K562 (cell line): ENCODE measurements around the gene ZNF32. TPM values are rescaled to one million over a fixed set of nuclear protein-coding genes. Genes with fewer than 3 reads are reported as not detected.

Experiments used
- ATAC-seq: fragments of 200-7000 bp; cut with Tn5 transposase; 3 replicates; pipeline ENCODE4 v1.9.1; 2020; ENCODE audit warnings: moderate library complexity
- BruUV-seq: library from RNA; stranded (reverse); fragments of 400-500 nt; replicated peaks from 2 replicates; lab custom pipeline; 2021; lab: Mats Ljungman, UMichigan
- CTCF ChIA-PET: fragments of 300-600 bp; formaldehyde crosslinking; extraction: SDS; loops from one replicate; lab custom pipeline; 2021; ENCODE audit warnings: low intra/inter-chr PET ratio; lab: Yijun Ruan, JAX
- POLR2A ChIA-PET: fragments of 300-600, 350-650 bp; sonication (Branson Sonifier 250); formaldehyde crosslinking; extraction: SDS; loops from one replicate; lab custom pipeline; 2021; ENCODE audit warnings: antibody characterized with exemption, inconsistent platforms; lab: Yijun Ruan, JAX
- DNase-seq, 4 experiments: peaks; one replicate each; pipeline versions ENCODE4 v3.0.0 to v3.0.0-alpha.2; 2011 to 2018; ENCODE audit warnings: low spot score in 3 of 4, mixed read lengths in 3 of 4; ENCODE audit errors: extremely low read depth in 1 of 4
- FAIRE-seq: peaks from 2 replicates; lab custom pipeline; 2011; peaks lifted over from hg19 to GRCh38; lab: Jason Lieb, UNC
- H2AFZ ChIP-seq: 2 replicates; pipeline ENCODE4 v1.6.0; 2011; ENCODE audit warnings: low read depth, low read length, control low read depth, inconsistent platforms
- H3K27ac ChIP-seq: fragments of 200-600 bp; 3 replicates; pipeline ENCODE4 v1.8.0; 2011; ENCODE audit warnings: low read depth, mild to moderate bottlenecking, control low read depth, inconsistent platforms, low read length, moderate library complexity, mixed read lengths; ENCODE audit errors: extremely low read depth
- H3K27me3 ChIP-seq, 2 experiments: fragments of 300-600 bp in 1 of 2; 2 replicates in 1 of 2; 3 replicates in 1 of 2; pipeline versions ENCODE4 v1.6.0 to v1.8.0; 2011; ENCODE audit warnings: inconsistent platforms in 2 of 2, low read length in 2 of 2, mild to moderate bottlenecking in 1 of 2, mixed read lengths in 1 of 2, moderate library complexity in 1 of 2; ENCODE audit not compliant: control insufficient read depth in 2 of 2, insufficient read depth in 2 of 2
- H3K36me3 ChIP-seq: fragments of 300-600 bp; 3 replicates; pipeline ENCODE4 v1.8.0; 2011; ENCODE audit warnings: mild to moderate bottlenecking, low read length, inconsistent platforms; ENCODE audit not compliant: control insufficient read depth, insufficient read depth
- H3K4me1 ChIP-seq, 2 experiments: fragments of 200-600 bp in 1 of 2; replicated peaks in 1 of 2; 2 replicates in 1 of 2; 3 replicates in 1 of 2; pipeline versions ENCODE4 v1.5.1 to v1.8.0; 2011; ENCODE audit warnings: inconsistent platforms in 2 of 2, low read length in 2 of 2, mild to moderate bottlenecking in 1 of 2, mixed read lengths in 1 of 2, moderate library complexity in 1 of 2; ENCODE audit not compliant: control insufficient read depth in 2 of 2, insufficient read depth in 2 of 2
- H3K4me2 ChIP-seq: 2 replicates; pipeline ENCODE4 v1.6.1; 2011; ENCODE audit warnings: low read length, control low read depth, inconsistent platforms, mixed read lengths; ENCODE audit not compliant: insufficient read depth
- H3K4me3 ChIP-seq: fragments of 200-600 bp; sonication (generic), shearing (Covaris generic); 2 replicates; pipeline ENCODE4 v1.5.1; 2016; ENCODE audit warnings: control low read depth, inconsistent platforms
- H3K79me2 ChIP-seq: fragments of 200-600 bp; 3 replicates; pipeline ENCODE4 v1.8.0; 2011; ENCODE audit warnings: low read length, inconsistent platforms; ENCODE audit not compliant: control insufficient read depth, insufficient read depth
- H3K9ac ChIP-seq, 2 experiments: 2 replicates each; pipeline versions ENCODE4 v1.6.0 to v1.6.1; 2011; ENCODE audit warnings: low read depth in 2 of 2, low read length in 2 of 2, control low read depth in 1 of 2, inconsistent platforms in 1 of 2, mild to moderate bottlenecking in 1 of 2, mixed read lengths in 1 of 2; ENCODE audit not compliant: insufficient read depth in 1 of 2
- H3K9me1 ChIP-seq: one replicate; pipeline ENCODE4 v1.6.0; 2011; ENCODE audit warnings: inconsistent platforms, mild to moderate bottlenecking, low read length, moderate library complexity; ENCODE audit not compliant: control insufficient read depth, insufficient read depth
- H3K9me3 ChIP-seq: replicated peaks from 2 replicates; pipeline ENCODE4 v1.5.1; 2011; ENCODE audit warnings: low read depth, low read length, inconsistent platforms; ENCODE audit not compliant: control insufficient read depth, insufficient read depth
- H4K20me1 ChIP-seq: replicated peaks from 2 replicates; pipeline ENCODE4 v1.6.1; 2011; ENCODE audit warnings: low read length, inconsistent platforms, mixed read lengths; ENCODE audit not compliant: control insufficient read depth, insufficient read depth
- AFF1 ChIP-seq, 2 experiments: fragments of 450-650 bp; IDR thresholded peaks; 2 replicates each; pipeline ENCODE4 v1.6.1; 2018; ENCODE audit warnings: mild to moderate bottlenecking in 2 of 2, low read depth in 1 of 2; ENCODE audit not compliant: partially characterized antibody in 2 of 2
- EHMT2 ChIP-seq: fragments of 450-650 bp; IDR thresholded peaks from 2 replicates; pipeline ENCODE4 v1.6.1; 2018; ENCODE audit warnings: antibody characterized with exemption
- FOXK2 ChIP-seq, 2 experiments: fragments of 450-650 bp; IDR thresholded peaks in 1 of 2; conservative IDR thresholded peaks in 1 of 2; 2 replicates each; pipeline ENCODE4 v1.6.1; 2016; ENCODE audit warnings: low read depth in 2 of 2, mild to moderate bottlenecking in 1 of 2
- FUS ChIP-seq: fragments of 200-400 bp; formaldehyde crosslinking; optimal IDR thresholded peaks from 2 replicates; pipeline ENCODE3; 2017; ENCODE audit warnings: low read depth, low read length
- HDAC8 ChIP-seq: fragments of 450-650 bp; IDR thresholded peaks from 2 replicates; pipeline ENCODE4 v1.6.1; 2016; ENCODE audit warnings: mild to moderate bottlenecking, missing genetic modification characterization, moderate library complexity, missing compliant biosample characterization
- NELFE ChIP-seq: IDR thresholded peaks from 2 replicates; pipeline ENCODE4 v1.6.1; 2011; ENCODE audit warnings: mild to moderate bottlenecking; ENCODE audit not compliant: insufficient read depth, insufficient read length
- SMAD1 ChIP-seq: fragments of 150-350 bp; IDR thresholded peaks from 2 replicates; pipeline ENCODE4 v1.6.1; 2014; ENCODE audit warnings: low read length, low read depth; ENCODE audit not compliant: partially characterized antibody
- TAF9B ChIP-seq: fragments of 450-650 bp; IDR thresholded peaks from 2 replicates; pipeline ENCODE4 v1.6.1; 2018; ENCODE audit warnings: mild to moderate bottlenecking; ENCODE audit not compliant: partially characterized antibody
- ZNF280A ChIP-seq: fragments of 450-650 bp; IDR thresholded peaks from 2 replicates; pipeline ENCODE4 v1.6.1; 2018; ENCODE audit warnings: mild to moderate bottlenecking, low read depth; ENCODE audit not compliant: partially characterized antibody
- ZNF354B ChIP-seq: fragments of 250-450 bp; sonication (Bioruptor Pico); IDR thresholded peaks from 2 replicates; pipeline ENCODE4 v1.4.0; 2020
- ZNF57 ChIP-seq: fragments of 450-650 bp; formaldehyde crosslinking; IDR thresholded peaks from 2 replicates; pipeline ENCODE4 v1.4.0; 2020; ENCODE audit warnings: mild to moderate bottlenecking, moderate library complexity
- WGBS: fragments of 100-300 bp; shearing (Covaris generic); methylation state at CpG from one replicate; pipeline ENCODE4 v1.1.6; 2016; ENCODE audit warnings: low coverage, mixed read lengths; ENCODE audit not compliant: insufficient coverage; ENCODE audit errors: missing lambda C conversion rate; 5-methylcytosine and 5-hydroxymethylcytosine counted together
- in situ Hi-C: fragments of 300-500 bp; cut with MboI; formaldehyde crosslinking; loops from 4 replicates; pipeline ENCODE4 v1.15.0; 2018; ENCODE audit warnings: inconsistent platforms, mixed read lengths
- intact Hi-C: fragments of 100-400 bp; cut with micrococcal nuclease; formaldehyde crosslinking; loops from 2 replicates; pipeline ENCODE4 v1.14.2; 2022
- polyA plus RNA-seq, 8 experiments: library from polyadenylated mRNA; depleted of rRNA in 4 of 8; stranded (reverse) in 5 of 8; unstranded in 3 of 8; fragments of >200 nt; fragmentation: Nextera tagmentation in 2 of 8; fragmentation: Illumina TruSeq in 1 of 8; extraction: Ambion mirVana in 2 of 8; extraction: Trizol in 1 of 8; gene quantifications; 2 replicates each; pipeline versions ENCODE4 v1.2.1 to v1.2.3, GENCODE V29; 2011 to 2014; ENCODE audit warnings: inconsistent platforms in 1 of 8, missing spikeins in 1 of 8
- total RNA-seq, 7 experiments: library from RNA; depleted of rRNA in 6 of 7; stranded (reverse); fragments of >200 nt in 6 of 7; fragmentation: Illumina TruSeq in 2 of 7; extraction: Trizol in 2 of 7; gene quantifications; 2 replicates each; pipeline versions ENCODE4 v1.2.1 to v1.2.3, GENCODE V29; 2011 to 2021; ENCODE audit warnings: low replicate concordance in 1 of 7
- TF ChIP-seq, protein P1 (sequence below), 2 experiments: fragments of 150-350 bp in 1 of 2; IDR thresholded peaks; 2 replicates each; pipeline ENCODE4 v1.6.1; 2012 to 2016; ENCODE audit warnings: low read depth in 2 of 2, low read length in 2 of 2, mild to moderate bottlenecking in 1 of 2, moderate library complexity in 1 of 2

Gene ZNF32
- total and polyA plus RNA-seq, 9 of the 15 experiments (the other 6 are each of a cell fraction or from before 2014, with no cell fraction given): 17.3 to 57.0 (median 26.3) TPM

DNA sequence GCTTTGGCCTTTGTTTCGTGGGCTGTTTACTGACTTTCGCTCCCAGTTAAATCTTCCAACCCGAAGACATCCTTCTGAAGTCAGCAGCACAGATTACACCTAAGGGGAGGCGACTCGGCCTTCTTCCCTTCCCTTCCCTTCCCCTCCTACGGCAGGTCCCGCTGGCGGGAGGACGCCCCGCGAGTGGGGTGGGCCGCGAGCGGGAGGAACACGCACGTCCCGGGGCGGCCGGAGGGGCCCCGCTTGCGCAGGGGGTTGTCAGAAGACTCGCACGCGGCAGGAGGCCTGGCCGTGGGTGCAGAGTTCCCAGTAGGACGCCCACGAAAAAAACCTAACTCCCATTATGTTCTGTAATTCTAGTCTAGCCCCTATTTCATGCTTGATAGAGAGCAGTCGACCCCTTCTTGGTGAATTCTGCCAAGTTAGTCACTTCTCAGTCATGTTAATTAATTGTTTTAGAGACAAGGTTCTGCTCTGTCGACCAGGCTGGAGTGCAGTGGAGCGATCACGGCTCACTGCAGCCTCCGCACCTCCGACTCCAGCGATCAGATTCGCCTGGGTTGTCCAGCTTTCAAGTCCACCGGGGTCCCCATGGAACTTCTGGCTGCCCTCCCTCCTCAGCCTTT is 19.2 kb upstream of the ZNF32 start:
- in situ Hi-C loops (loop anchor here (10.0 kb wide), 1 partner anchor 1197 kb away; no protein-coding TSS in a partner anchor), intact Hi-C loops (loop anchor here (10.0 kb wide), 1 partner anchor 183 kb away; no protein-coding TSS in a partner anchor)
- no TSS peak for BruUV-seq
- Histone ChIP-seq H3K4me2 (no peak overlapping the region), H3K27ac (no peak overlapping the region), H3K9ac (no peak overlapping the region), H3K9me3 (no peaks in the 10 kb centered on the region), H2AFZ (no peak overlapping the region), H3K27me3 (peaks cover 45 to 60% of the 10 kb centered on the region in 2 experiments), H3K79me2 (no peaks in the 10 kb centered on the region), H3K4me1 (peaks cover 0 to 10% of the 10 kb centered on the region in 2 experiments; a peak in 1 of 5 replicates), H3K36me3 (no peaks in the 10 kb centered on the region), H3K4me3 (no peak overlapping the region), H4K20me1 (peaks cover 5% of the 10 kb centered on the region; the same call in 1 of the 2 replicates), H3K9me1 (no peaks in the 10 kb centered on the region)
- 5% methylated on average over 35 of the region's 36 CpGs for whole genome bisulfite sequencing
- CTCF ChIA-PET: interaction anchor here (0.6 kb wide), 1 partner anchor 642 kb away, joined by 5 read pairs; no protein-coding TSS in a partner anchor
- POLR2A ChIA-PET: interaction anchor here (0.7 kb wide), 1 partner anchor 46 kb away, joined by 3 read pairs; no protein-coding TSS in a partner anchor
- FAIRE-seq: no peak
- ATAC-seq: no peak
- no peak for DNase-seq
- no peak for TF ChIP-seq SMAD1
- TF ChIP-seq, protein P1, sequence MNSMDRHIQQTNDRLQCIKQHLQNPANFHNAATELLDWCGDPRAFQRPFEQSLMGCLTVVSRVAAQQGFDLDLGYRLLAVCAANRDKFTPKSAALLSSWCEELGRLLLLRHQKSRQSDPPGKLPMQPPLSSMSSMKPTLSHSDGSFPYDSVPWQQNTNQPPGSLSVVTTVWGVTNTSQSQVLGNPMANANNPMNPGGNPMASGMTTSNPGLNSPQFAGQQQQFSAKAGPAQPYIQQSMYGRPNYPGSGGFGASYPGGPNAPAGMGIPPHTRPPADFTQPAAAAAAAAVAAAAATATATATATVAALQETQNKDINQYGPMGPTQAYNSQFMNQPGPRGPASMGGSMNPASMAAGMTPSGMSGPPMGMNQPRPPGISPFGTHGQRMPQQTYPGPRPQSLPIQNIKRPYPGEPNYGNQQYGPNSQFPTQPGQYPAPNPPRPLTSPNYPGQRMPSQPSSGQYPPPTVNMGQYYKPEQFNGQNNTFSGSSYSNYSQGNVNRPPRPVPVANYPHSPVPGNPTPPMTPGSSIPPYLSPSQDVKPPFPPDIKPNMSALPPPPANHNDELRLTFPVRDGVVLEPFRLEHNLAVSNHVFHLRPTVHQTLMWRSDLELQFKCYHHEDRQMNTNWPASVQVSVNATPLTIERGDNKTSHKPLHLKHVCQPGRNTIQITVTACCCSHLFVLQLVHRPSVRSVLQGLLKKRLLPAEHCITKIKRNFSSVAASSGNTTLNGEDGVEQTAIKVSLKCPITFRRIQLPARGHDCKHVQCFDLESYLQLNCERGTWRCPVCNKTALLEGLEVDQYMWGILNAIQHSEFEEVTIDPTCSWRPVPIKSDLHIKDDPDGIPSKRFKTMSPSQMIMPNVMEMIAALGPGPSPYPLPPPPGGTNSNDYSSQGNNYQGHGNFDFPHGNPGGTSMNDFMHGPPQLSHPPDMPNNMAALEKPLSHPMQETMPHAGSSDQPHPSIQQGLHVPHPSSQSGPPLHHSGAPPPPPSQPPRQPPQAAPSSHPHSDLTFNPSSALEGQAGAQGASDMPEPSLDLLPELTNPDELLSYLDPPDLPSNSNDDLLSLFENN (IDR thresholded peaks at IDR 0.05; ENCODE audit: low read depth in 2 of 2, low read length in 2 of 2): no peak
- TF ChIP-seq TAF9B: no peak
- no peak for TF ChIP-seq AFF1 (IDR thresholded peaks at IDR 0.05; ENCODE audit: low read depth in 1 of 2, partially characterized antibody in 2 of 2)
- no peak for TF ChIP-seq FOXK2 (conservative IDR thresholded peaks at IDR 0.05 in 1 of 2, IDR thresholded peaks at IDR 0.05 in 1 of 2; ENCODE audit: low read depth in 2 of 2)
- no peak for TF ChIP-seq HDAC8 (tag)
- no peak for TF ChIP-seq FUS
- no peak for TF ChIP-seq ZNF280A
- no peak for TF ChIP-seq ZNF354B
- TF ChIP-seq ZNF57 (CRISPR knock-in tag): no peak
- TF ChIP-seq EHMT2: no peak
- TF ChIP-seq NELFE: no peak
